ENCODE results near the gene CAPN2. TPM values are rescaled to one million over a fixed set of nuclear protein-coding genes. Genes with fewer than 3 reads are reported as not detected.

The CAPN2 gene
- polyA plus RNA-seq, 1 experiment = 433 TPM

DNA sequence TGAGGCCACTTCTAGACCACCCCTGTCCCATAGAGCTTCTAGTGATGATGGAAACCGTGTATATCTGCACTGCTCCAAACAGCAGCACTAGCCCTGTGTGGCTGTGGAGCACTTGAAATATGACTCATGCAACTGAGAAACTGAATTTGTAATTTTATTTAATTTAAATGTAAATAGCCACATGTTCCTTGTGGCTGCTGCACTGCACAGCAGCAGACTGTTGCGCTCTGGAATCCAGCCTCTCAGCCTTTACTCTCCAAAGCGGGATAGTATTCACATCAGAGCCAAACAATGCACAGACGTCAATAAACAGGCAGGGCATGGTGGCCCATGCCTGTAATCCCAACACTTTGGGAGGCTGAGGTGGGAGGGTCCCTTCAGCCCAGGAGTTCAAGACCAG lies 12.0 kb downstream of the CAPN2 start:
- Histone ChIP-seq H3K9me3 (ENCODE audit: control insufficient read depth, insufficient read depth, low read length) (no peaks in the 10 kb centered on the region), H3K4me3 (ENCODE audit: low read depth, low read length) (no peak overlapping the region), H3K27me3 (ENCODE audit: control insufficient read depth, insufficient read depth, low read length) (no peaks in the 10 kb centered on the region), H3K27ac (ENCODE audit: low read depth, low read length) (peak overlapping the region; percentile 77)
- TF ChIP-seq, protein P1, sequence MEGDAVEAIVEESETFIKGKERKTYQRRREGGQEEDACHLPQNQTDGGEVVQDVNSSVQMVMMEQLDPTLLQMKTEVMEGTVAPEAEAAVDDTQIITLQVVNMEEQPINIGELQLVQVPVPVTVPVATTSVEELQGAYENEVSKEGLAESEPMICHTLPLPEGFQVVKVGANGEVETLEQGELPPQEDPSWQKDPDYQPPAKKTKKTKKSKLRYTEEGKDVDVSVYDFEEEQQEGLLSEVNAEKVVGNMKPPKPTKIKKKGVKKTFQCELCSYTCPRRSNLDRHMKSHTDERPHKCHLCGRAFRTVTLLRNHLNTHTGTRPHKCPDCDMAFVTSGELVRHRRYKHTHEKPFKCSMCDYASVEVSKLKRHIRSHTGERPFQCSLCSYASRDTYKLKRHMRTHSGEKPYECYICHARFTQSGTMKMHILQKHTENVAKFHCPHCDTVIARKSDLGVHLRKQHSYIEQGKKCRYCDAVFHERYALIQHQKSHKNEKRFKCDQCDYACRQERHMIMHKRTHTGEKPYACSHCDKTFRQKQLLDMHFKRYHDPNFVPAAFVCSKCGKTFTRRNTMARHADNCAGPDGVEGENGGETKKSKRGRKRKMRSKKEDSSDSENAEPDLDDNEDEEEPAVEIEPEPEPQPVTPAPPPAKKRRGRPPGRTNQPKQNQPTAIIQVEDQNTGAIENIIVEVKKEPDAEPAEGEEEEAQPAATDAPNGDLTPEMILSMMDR (IDR thresholded peaks at IDR 0.05; ENCODE audit: low read depth, low read length) = no peak
- POLR2A ChIA-PET = interaction anchor here (0.9 to 2.3 kb wide), 2 partner anchors 18 to 24 kb away, joined by 3 to 7 read pairs; no protein-coding TSS in a partner anchor
- CTCF ChIA-PET = interaction anchor here (1.5 to 2.8 kb wide), 2 partner anchors 12 to 25 kb away, joined by 5 to 18 read pairs; partner anchors contain the start of gene CAPN2
- no peak for DNase-seq (ENCODE audit: low read depth, low spot score)

DNA sequence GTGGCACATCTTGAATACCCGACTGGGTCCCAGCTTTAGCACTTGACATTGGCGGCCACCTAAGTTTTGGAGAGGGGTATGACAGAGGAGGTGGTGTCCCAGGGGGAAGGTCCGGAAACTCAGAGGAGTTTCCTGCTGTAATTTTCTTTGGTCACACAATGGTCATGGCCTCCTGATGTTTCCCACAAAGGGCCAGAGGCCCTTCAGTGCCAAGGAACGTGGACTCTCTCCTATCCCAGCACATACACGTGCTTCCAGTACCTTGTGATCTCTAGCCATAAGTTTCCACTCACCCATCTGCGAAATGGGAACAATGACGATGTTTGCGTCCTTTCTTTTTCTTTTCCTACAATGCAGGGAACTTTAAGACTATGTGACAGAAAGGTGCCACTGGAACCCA lies 13.2 kb downstream of the CAPN2 start:
- ChIA-PET CTCF (interaction anchor here (1.5 to 2.8 kb wide), 2 partner anchors 13 to 24 kb away, joined by 5 to 18 read pairs; partner anchors contain the start of gene CAPN2), POLR2A (interaction anchor here (0.6 to 2.3 kb wide), 2 partner anchors 17 to 25 kb away, joined by 3 to 7 read pairs; no protein-coding TSS in a partner anchor)
- TF ChIP-seq, protein P1 (IDR thresholded peaks at IDR 0.05; ENCODE audit: low read depth, low read length) = no peak
- Histone ChIP-seq H3K9me3 (ENCODE audit: control insufficient read depth, insufficient read depth, low read length) (no peaks in the 10 kb centered on the region), H3K4me3 (ENCODE audit: low read depth, low read length) (no peak overlapping the region), H3K27me3 (ENCODE audit: control insufficient read depth, insufficient read depth, low read length) (no peaks in the 10 kb centered on the region), H3K27ac (ENCODE audit: low read depth, low read length) (peak overlapping the region; percentile 91)
- DNase-seq (ENCODE audit: low read depth, low spot score) = no peak

DNA sequence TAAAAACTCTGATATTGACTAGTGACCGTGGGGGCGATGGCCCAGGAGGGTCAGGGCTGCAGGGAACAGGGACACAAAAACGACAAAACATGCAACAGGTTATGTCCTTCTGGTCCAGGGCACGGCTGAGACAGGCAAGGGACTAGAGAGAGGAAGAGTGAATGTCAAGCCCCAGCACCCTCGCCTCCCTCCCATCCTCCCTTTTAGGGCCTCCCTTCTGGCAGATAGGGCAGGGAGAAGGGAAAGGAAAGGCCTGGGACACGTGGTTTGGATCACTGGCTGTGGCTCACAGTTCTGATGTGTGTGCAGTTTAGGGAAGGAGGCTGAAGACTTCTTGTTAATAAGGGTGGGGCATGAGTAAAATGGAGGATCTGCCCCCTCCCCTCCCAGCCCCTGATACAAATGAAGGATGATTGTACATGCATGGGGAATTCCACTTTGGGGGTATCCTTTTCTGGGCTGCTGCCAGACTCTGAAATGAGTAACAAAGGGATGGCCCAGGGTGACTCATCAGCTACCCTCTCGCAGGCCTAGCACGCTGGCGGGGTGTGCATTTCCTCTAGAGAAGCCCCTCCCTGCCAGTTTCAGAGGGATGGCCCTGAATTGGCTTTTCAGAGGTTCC lies 14.2 kb downstream of the CAPN2 start:
- Histone ChIP-seq H3K27me3 (ENCODE audit: control insufficient read depth, insufficient read depth, low read length) (no peaks in the 10 kb centered on the region), H3K4me3 (ENCODE audit: low read depth, low read length) (peak overlapping the region; percentile 22; the same call in 1 of the 2 replicates), H3K9me3 (ENCODE audit: control insufficient read depth, insufficient read depth, low read length) (no peaks in the 10 kb centered on the region), H3K27ac (ENCODE audit: low read depth, low read length) (peak overlapping the region; percentile 91)
- ChIA-PET CTCF (interaction anchor here (0.7 kb wide), 1 partner anchor 24 kb away, joined by 3 read pairs; no protein-coding TSS in a partner anchor), POLR2A (interaction anchor here (0.6 to 2.2 kb wide), 8 partner anchors 10 to 763 kb away, joined by 3 to 11 read pairs (median 6); no protein-coding TSS in a partner anchor)
- TF ChIP-seq, protein P1 (IDR thresholded peaks at IDR 0.05; ENCODE audit: low read depth, low read length) = no peak
- peak; percentile 90 for DNase-seq (ENCODE audit: low read depth, low spot score)

DNA sequence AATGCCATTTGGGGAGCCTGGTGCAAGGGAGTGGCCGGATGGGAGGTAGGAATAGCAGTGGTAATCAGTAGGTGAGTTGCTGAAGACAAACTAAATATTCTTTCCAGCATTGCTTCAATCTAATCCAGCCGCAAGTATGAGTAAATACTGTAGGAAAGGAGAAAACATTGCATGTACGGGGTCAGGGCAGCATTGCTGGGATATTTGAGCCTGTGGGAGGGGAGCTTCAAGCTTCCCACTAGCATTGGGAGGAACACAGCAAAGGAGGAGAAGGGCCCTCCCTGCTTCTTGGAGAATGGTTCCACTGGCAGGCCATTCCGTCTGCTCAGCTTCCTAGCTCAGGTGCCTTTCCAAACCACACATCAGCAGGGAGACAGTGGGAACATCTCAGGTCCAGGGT lies 15.2 kb downstream of the CAPN2 start:
- POLR2A ChIA-PET = interaction anchor here (1.1 to 2.2 kb wide), 5 partner anchors 10 to 27 kb away, joined by 3 to 11 read pairs (median 7); no protein-coding TSS in a partner anchor
- Histone ChIP-seq H3K27me3 (ENCODE audit: control insufficient read depth, insufficient read depth, low read length) (no peaks in the 10 kb centered on the region), H3K9me3 (ENCODE audit: control insufficient read depth, insufficient read depth, low read length) (no peaks in the 10 kb centered on the region), H3K4me3 (ENCODE audit: low read depth, low read length) (0 out of 2 replicates have a peak overlapping the region, but pooled peaks have one; percentile 17), H3K27ac (ENCODE audit: low read depth, low read length) (peak overlapping the region; percentile 91)
- no peak for DNase-seq (ENCODE audit: low read depth, low spot score)
- CTCF ChIA-PET = interaction anchor here (1.5 to 2.3 kb wide), 3 partner anchors 9 to 22 kb away, joined by 3 to 10 read pairs (median 4); no protein-coding TSS in a partner anchor
- TF ChIP-seq, protein P1 (IDR thresholded peaks at IDR 0.05; ENCODE audit: low read depth, low read length) = no peak

DNA sequence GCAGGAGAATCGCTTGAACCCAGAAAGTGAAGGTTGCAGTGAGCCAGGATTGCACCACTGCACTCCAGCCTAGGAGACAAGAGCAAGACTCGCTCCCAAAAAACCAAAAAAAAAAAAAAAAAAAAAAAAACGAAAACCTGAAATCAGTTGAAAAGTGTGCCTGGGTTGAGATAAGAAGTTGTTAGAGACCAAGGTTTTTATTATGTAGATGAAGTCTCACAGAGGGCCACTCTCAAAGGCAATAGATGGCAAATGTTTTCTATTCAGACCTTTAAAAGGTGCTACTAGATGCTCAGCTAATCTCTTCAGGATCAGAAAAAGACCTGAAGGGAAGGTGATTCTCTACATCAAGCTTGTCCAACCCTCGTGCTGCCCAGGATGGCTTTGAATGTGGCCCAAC lies 17.6 kb downstream of the CAPN2 start:
- Histone ChIP-seq H3K9me3 (ENCODE audit: control insufficient read depth, insufficient read depth, low read length) (no peaks in the 10 kb centered on the region), H3K27ac (ENCODE audit: low read depth, low read length) (no peak overlapping the region), H3K27me3 (ENCODE audit: control insufficient read depth, insufficient read depth, low read length) (no peaks in the 10 kb centered on the region), H3K4me3 (ENCODE audit: low read depth, low read length) (no peak overlapping the region)
- POLR2A ChIA-PET = interaction anchor here (0.7 to 2.7 kb wide), 3 partner anchors 9 to 24 kb away, joined by 4 to 11 read pairs (median 4); no protein-coding TSS in a partner anchor
- CTCF ChIA-PET = interaction anchor here (2.3 kb wide), 1 partner anchor 19 kb away, joined by 10 read pairs; no protein-coding TSS in a partner anchor
- TF ChIP-seq, protein P1 (IDR thresholded peaks at IDR 0.05; ENCODE audit: low read depth, low read length) = no peak
- DNase-seq (ENCODE audit: low read depth, low spot score) = no peak
